Testis (tissue), 2 donors: Measurements from ENCODE around the gene URB1.
"Not testable (repeated sequence)": the region's sequence is repeated elsewhere in the genome, so short reads cannot be mapped to it uniquely, and the experiment has no call there.

Experiments used
- POLR2A ChIP-seq: fragments of 450-650 bp; IDR thresholded peaks from one replicate; pipeline ENCODE4 v1.6.1; 2017; ENCODE audit warnings: antibody characterized with exemption, mild to moderate bottlenecking, moderate library complexity
- TF ChIP-seq, protein P1 (sequence below), 3 experiments: fragments of 450-650 bp in 2 of 3; fragments of 200-600 bp in 1 of 3; sonication (generic) in 1 of 3; IDR thresholded peaks; one replicate each; pipeline ENCODE4 v1.5.1; 2016 to 2019; ENCODE audit warnings: antibody characterized with exemption in 3 of 3, mild to moderate bottlenecking in 2 of 3, moderate library complexity in 1 of 3

- TF ChIP-seq, protein P1, sequence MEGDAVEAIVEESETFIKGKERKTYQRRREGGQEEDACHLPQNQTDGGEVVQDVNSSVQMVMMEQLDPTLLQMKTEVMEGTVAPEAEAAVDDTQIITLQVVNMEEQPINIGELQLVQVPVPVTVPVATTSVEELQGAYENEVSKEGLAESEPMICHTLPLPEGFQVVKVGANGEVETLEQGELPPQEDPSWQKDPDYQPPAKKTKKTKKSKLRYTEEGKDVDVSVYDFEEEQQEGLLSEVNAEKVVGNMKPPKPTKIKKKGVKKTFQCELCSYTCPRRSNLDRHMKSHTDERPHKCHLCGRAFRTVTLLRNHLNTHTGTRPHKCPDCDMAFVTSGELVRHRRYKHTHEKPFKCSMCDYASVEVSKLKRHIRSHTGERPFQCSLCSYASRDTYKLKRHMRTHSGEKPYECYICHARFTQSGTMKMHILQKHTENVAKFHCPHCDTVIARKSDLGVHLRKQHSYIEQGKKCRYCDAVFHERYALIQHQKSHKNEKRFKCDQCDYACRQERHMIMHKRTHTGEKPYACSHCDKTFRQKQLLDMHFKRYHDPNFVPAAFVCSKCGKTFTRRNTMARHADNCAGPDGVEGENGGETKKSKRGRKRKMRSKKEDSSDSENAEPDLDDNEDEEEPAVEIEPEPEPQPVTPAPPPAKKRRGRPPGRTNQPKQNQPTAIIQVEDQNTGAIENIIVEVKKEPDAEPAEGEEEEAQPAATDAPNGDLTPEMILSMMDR (IDR thresholded peaks at IDR 0.05) = not testable (repeated sequence)
- TF ChIP-seq POLR2A = not testable (repeated sequence)
Measured at GRCh38 chr21:32265321-32265720, 127.5 kb downstream of the URB1 start.
